DLD1 (cell line): ENCODE data around the gene PDCD1.
"Not testable (repeated sequence)": the region's sequence is repeated elsewhere in the genome, so short reads cannot be mapped to it uniquely, and the experiment has no call there.

Experiments used
- in situ Hi-C: cut with HindIII; loops from 2 replicates; pipeline ENCODE4 v1.10.0; 2017; ENCODE audit warnings: low sequenced_read_pairs

The PDCD1 gene

GRCh38 chr2:241879326-241879725 is 20.6 kb upstream of the PDCD1 start:
- in situ Hi-C loops, result no loop called here

- in situ Hi-C loops, result no loop called here
These were observed 19.6 kb upstream of the PDCD1 start for GRCh38 chr2:241877989-241878970.

- in situ Hi-C loops, result no loop called here
These were observed 18.5 kb upstream of the PDCD1 start for GRCh38 chr2:241877197-241877685.

GRCh38 chr2:241876528-241877196 is 18.0 kb upstream of the PDCD1 start:
- in situ Hi-C loops, result no loop called here

GRCh38 chr2:241875754-241876527 is 17.2 kb upstream of the PDCD1 start:
- in situ Hi-C loops, result not testable (repeated sequence)

GRCh38 chr2:241874277-241874925 is 15.7 kb upstream of the PDCD1 start:
- in situ Hi-C loops, result no loop called here

- in situ Hi-C loops, result no loop called here
These were observed 15.1 kb upstream of the PDCD1 start for GRCh38 chr2:241873803-241874110.

- in situ Hi-C loops, result no loop called here
These were observed 14.5 kb upstream of the PDCD1 start for GRCh38 chr2:241873081-241873802.

GRCh38 chr2:241872313-241872642 is 13.6 kb upstream of the PDCD1 start:
- in situ Hi-C loops, result no loop called here

GRCh38 chr2:241871538-241872312 is 13.0 kb upstream of the PDCD1 start:
- in situ Hi-C loops, result no loop called here

GRCh38 chr2:241870611-241871537 is 12.2 kb upstream of the PDCD1 start:
- in situ Hi-C loops, result no loop called here

GRCh38 chr2:241870081-241870541 is 11.4 kb upstream of the PDCD1 start:
- in situ Hi-C loops, result no loop called here

- in situ Hi-C loops, result no loop called here
These were observed 10.6 kb upstream of the PDCD1 start, which contains the start of gene RTP5 for GRCh38 chr2:241869087-241869961. Gene RTP5 (plus strand): TSS chr2:241869729. CDS start chr2:241869757, 28 bp downstream.

- in situ Hi-C loops, result no loop called here
These were observed 10.0 kb upstream of the PDCD1 start for GRCh38 chr2:241868661-241869081.

- in situ Hi-C loops, result no loop called here
These were observed 9.2 kb upstream of the PDCD1 start for GRCh38 chr2:241867776-241868420.

- in situ Hi-C loops, result no loop called here
These were observed 8.3 kb upstream of the PDCD1 start for GRCh38 chr2:241866790-241867645.
